ENCODE results near the gene POLR3E.

The POLR3E gene

DNA sequence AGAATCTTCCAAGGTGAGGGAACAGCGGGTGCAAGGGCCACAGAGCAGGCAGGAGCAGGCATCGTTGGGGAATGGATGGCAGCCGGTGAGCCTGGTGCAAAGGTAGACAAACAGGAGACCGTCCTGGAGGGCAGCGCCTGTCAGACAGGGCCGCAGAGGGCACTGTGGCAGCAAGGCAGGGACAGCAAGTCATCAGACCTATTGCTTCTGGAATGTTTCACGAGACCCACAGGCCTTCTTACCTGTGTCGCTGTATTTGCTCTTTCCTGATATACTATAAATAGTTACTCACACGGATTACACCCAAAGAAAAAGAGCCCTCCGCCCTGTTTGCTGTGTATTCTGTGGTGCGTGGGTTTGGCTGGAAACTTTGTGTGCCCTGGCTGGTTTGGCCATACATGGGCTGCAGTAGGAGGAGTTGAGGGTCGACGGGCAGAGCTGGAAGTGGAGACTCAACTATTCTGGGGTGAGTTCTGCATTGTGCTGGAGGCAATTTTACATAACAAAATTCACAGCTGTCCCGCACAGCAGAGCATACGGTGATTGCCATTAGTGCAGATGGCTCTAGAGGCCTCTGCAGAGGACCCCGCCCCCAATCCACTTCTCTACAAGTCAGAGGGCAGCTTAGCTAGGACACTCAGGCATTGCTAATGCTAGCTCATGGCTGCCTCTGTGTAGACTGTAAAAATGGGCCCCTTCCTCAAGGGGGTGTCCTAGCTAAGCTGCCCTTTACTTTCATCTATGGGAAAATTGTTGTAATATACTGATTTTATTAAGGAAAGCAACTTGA, 18.6 kb upstream of the POLR3E start:
- H3K4me1 ChIP-seq (ENCODE audit: control insufficient read depth, insufficient read depth, low read depth, low read length), result peaks cover 4% of the 10 kb centered on the region
- H2BK120ac ChIP-seq (ENCODE audit: low read depth, low read length), result no peak overlapping the region
- no peak overlapping the region for H3K4me3 ChIP-seq (ENCODE audit: insufficient read depth in 1 of 2, low read depth in 1 of 2, low read length in 2 of 2)
- H3K23ac ChIP-seq (ENCODE audit: low read length in 2 of 2), result no peak overlapping the region
- H3K4me2 ChIP-seq (ENCODE audit: low read length, poor library complexity, severe bottlenecking), result no peak overlapping the region
- no peak overlapping the region for H3K27ac ChIP-seq (ENCODE audit: low read length, poor library complexity, severe bottlenecking)
- no peak overlapping the region for H3K9ac ChIP-seq (ENCODE audit: low read length)
- no peak overlapping the region for H2BK5ac ChIP-seq (ENCODE audit: low read depth, low read length, poor library complexity, severe bottlenecking)
- no peaks in the 10 kb centered on the region for H3K27me3 ChIP-seq (ENCODE audit: control insufficient read depth in 1 of 2, insufficient read depth in 1 of 2, low read length in 2 of 2)
- H2AFZ ChIP-seq (ENCODE audit: low read depth, low read length), result no peak overlapping the region
- no peak overlapping the region for H2BK12ac ChIP-seq (ENCODE audit: low read length in 2 of 2)
- H4K8ac ChIP-seq (ENCODE audit: low read length), result no peak overlapping the region
- H3K79me1 ChIP-seq (replicated peaks; ENCODE audit: low read length, poor library complexity, severe bottlenecking), result peaks cover 1% of the 10 kb centered on the region
- H2AK5ac ChIP-seq (ENCODE audit: low read length, severe bottlenecking), result no peak overlapping the region
- H3K4ac ChIP-seq (ENCODE audit: low read depth in 1 of 2, low read length in 2 of 2), result no peak overlapping the region
- no peak overlapping the region for H4K91ac ChIP-seq (ENCODE audit: low read length)
- no peaks in the 10 kb centered on the region for H3K9me3 ChIP-seq (ENCODE audit: control insufficient read depth, low read length)
- no peak for DNase-seq
- peaks cover 47 to 87% of the 10 kb centered on the region in 2 experiments for H3K36me3 ChIP-seq (ENCODE audit: control insufficient read depth in 1 of 2, insufficient read depth in 2 of 2, low read depth in 1 of 2, low read length in 2 of 2)
- WGBS, result 92% methylated on average over 14 of the region's 16 CpGs
- H3K18ac ChIP-seq (ENCODE audit: low read depth in 1 of 2, low read length in 2 of 2), result no peak overlapping the region
- no peak overlapping the region for H2BK15ac ChIP-seq (ENCODE audit: low read depth, poor library complexity, severe bottlenecking)
- no peak overlapping the region for H3K14ac ChIP-seq (ENCODE audit: low read length in 2 of 2)

GRCh38 chr16:22282254-22282892, 14.8 kb upstream of the POLR3E start:
- 88% methylated on average over 4 of the region's 5 CpGs for WGBS
- no peaks in the 10 kb centered on the region for H3K9me3 ChIP-seq (ENCODE audit: control insufficient read depth, low read length)

DNA sequence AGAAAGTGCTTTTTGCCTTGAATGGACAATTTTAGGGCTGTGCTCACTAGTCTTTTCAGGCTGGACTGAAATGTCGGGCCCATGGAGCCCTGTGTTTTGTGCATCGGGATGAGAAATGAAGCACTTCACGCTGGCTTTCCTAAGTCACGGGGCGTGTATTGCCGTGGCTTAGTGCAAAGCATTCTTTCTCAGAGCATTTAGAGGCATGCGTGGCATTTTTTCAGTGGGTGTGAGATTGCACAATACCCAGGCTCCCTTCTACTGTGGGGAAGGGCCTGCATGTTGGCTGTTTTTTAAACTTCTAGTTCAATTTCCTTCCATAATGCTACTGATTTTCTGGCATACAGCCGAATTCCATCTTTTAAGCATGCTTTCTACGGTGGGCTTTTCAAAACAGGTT, 12.6 kb upstream of the POLR3E start:
- Histone ChIP-seq H3K79me1 (replicated peaks; ENCODE audit: low read length, poor library complexity, severe bottlenecking) (no peaks in the 10 kb centered on the region), H3K4me2 (ENCODE audit: low read length, poor library complexity, severe bottlenecking) (no peak overlapping the region), H3K4me3 (ENCODE audit: insufficient read depth in 1 of 2, low read depth in 1 of 2, low read length in 2 of 2) (no peak overlapping the region), H3K36me3 (ENCODE audit: control insufficient read depth in 1 of 2, insufficient read depth in 2 of 2, low read depth in 1 of 2, low read length in 2 of 2) (peaks cover 30 to 66% of the 10 kb centered on the region in 2 experiments), H4K91ac (ENCODE audit: low read length) (no peak overlapping the region), H2AK5ac (ENCODE audit: low read length, severe bottlenecking) (no peak overlapping the region), H3K14ac (ENCODE audit: low read length in 2 of 2) (no peak overlapping the region), H3K27ac (ENCODE audit: low read length, poor library complexity, severe bottlenecking) (no peak overlapping the region), H2AFZ (ENCODE audit: low read depth, low read length) (no peak overlapping the region), H3K18ac (ENCODE audit: low read depth in 1 of 2, low read length in 2 of 2) (no peak overlapping the region), H2BK12ac (ENCODE audit: low read length in 2 of 2) (no peak overlapping the region), H3K9ac (ENCODE audit: low read length) (no peak overlapping the region), H3K4ac (ENCODE audit: low read depth in 1 of 2, low read length in 2 of 2) (no peak overlapping the region), H2BK5ac (ENCODE audit: low read depth, low read length, poor library complexity, severe bottlenecking) (no peak overlapping the region), H2BK120ac (ENCODE audit: low read depth, low read length) (no peak overlapping the region), H3K27me3 (ENCODE audit: control insufficient read depth in 1 of 2, insufficient read depth in 1 of 2, low read length in 2 of 2) (no peaks in the 10 kb centered on the region), H4K8ac (ENCODE audit: low read length) (no peak overlapping the region), H3K23ac (ENCODE audit: low read length in 2 of 2) (no peak overlapping the region), H3K9me3 (ENCODE audit: control insufficient read depth, low read length) (no peaks in the 10 kb centered on the region), H3K4me1 (ENCODE audit: control insufficient read depth, insufficient read depth, low read depth, low read length) (peaks cover 4% of the 10 kb centered on the region), H2BK15ac (ENCODE audit: low read depth, poor library complexity, severe bottlenecking) (no peak overlapping the region)
- peak; percentile 8 for DNase-seq
- WGBS, result 91% methylated on average over 9 of the region's 9 CpGs

More at GRCh38 chr16:22282254-22282892, 14.8 kb upstream of the POLR3E start:
- H3K36me3 ChIP-seq (ENCODE audit: control insufficient read depth in 1 of 2, insufficient read depth in 2 of 2, low read depth in 1 of 2, low read length in 2 of 2), result peaks cover 41 to 84% of the 10 kb centered on the region in 2 experiments
- H3K79me1 ChIP-seq (replicated peaks; ENCODE audit: low read length, poor library complexity, severe bottlenecking), result no peaks in the 10 kb centered on the region
- no peak overlapping the region for H3K18ac ChIP-seq (ENCODE audit: low read depth in 1 of 2, low read length in 2 of 2)
- no peak overlapping the region for H2AFZ ChIP-seq (ENCODE audit: low read depth, low read length)
- no peak overlapping the region for H3K4me3 ChIP-seq (ENCODE audit: insufficient read depth in 1 of 2, low read depth in 1 of 2, low read length in 2 of 2)
- no peak overlapping the region for H3K9ac ChIP-seq (ENCODE audit: low read length)
- no peak overlapping the region for H4K8ac ChIP-seq (ENCODE audit: low read length)
- no peak overlapping the region for H3K23ac ChIP-seq (ENCODE audit: low read length in 2 of 2)
- H3K27ac ChIP-seq (ENCODE audit: low read length, poor library complexity, severe bottlenecking), result no peak overlapping the region
- no peak overlapping the region for H3K4me2 ChIP-seq (ENCODE audit: low read length, poor library complexity, severe bottlenecking)
- no peak overlapping the region for H2BK120ac ChIP-seq (ENCODE audit: low read depth, low read length)
- DNase-seq, result no peak
- no peak overlapping the region for H3K14ac ChIP-seq (ENCODE audit: low read length in 2 of 2)
- H3K4ac ChIP-seq (ENCODE audit: low read depth in 1 of 2, low read length in 2 of 2), result no peak overlapping the region
- H4K91ac ChIP-seq (ENCODE audit: low read length), result no peak overlapping the region
- H2BK5ac ChIP-seq (ENCODE audit: low read depth, low read length, poor library complexity, severe bottlenecking), result no peak overlapping the region
- peaks cover 4% of the 10 kb centered on the region for H3K4me1 ChIP-seq (ENCODE audit: control insufficient read depth, insufficient read depth, low read depth, low read length)
- no peak overlapping the region for H2BK15ac ChIP-seq (ENCODE audit: low read depth, poor library complexity, severe bottlenecking)
- no peak overlapping the region for H2AK5ac ChIP-seq (ENCODE audit: low read length, severe bottlenecking)
- no peak overlapping the region for H2BK12ac ChIP-seq (ENCODE audit: low read length in 2 of 2)
- H3K27me3 ChIP-seq (ENCODE audit: control insufficient read depth in 1 of 2, insufficient read depth in 1 of 2, low read length in 2 of 2), result no peaks in the 10 kb centered on the region

- H3K4me1 ChIP-seq (ENCODE audit: control insufficient read depth, insufficient read depth, low read depth, low read length), result peaks cover 1% of the 10 kb centered on the region
- no peak overlapping the region for H4K91ac ChIP-seq (ENCODE audit: low read length)
- no peak overlapping the region for H2BK15ac ChIP-seq (ENCODE audit: low read depth, poor library complexity, severe bottlenecking)
- H3K79me1 ChIP-seq (replicated peaks; ENCODE audit: low read length, poor library complexity, severe bottlenecking), result no peaks in the 10 kb centered on the region
- no peak for DNase-seq
- 91% methylated on average over 4 of the region's 6 CpGs for WGBS
- no peak overlapping the region for H4K8ac ChIP-seq (ENCODE audit: low read length)
- no peak overlapping the region for H3K4ac ChIP-seq (ENCODE audit: low read depth in 1 of 2, low read length in 2 of 2)
- no peak overlapping the region for H3K9ac ChIP-seq (ENCODE audit: low read length)
- no peak overlapping the region for H3K18ac ChIP-seq (ENCODE audit: low read depth in 1 of 2, low read length in 2 of 2)
- H3K27me3 ChIP-seq (ENCODE audit: control insufficient read depth in 1 of 2, insufficient read depth in 1 of 2, low read length in 2 of 2), result no peaks in the 10 kb centered on the region
- H3K14ac ChIP-seq (ENCODE audit: low read length in 2 of 2), result no peak overlapping the region
- H3K23ac ChIP-seq (ENCODE audit: low read length in 2 of 2), result no peak overlapping the region
- no peak overlapping the region for H2AK5ac ChIP-seq (ENCODE audit: low read length, severe bottlenecking)
- H3K4me2 ChIP-seq (ENCODE audit: low read length, poor library complexity, severe bottlenecking), result no peak overlapping the region
- no peak overlapping the region for H3K27ac ChIP-seq (ENCODE audit: low read length, poor library complexity, severe bottlenecking)
- H2BK12ac ChIP-seq (ENCODE audit: low read length in 2 of 2), result no peak overlapping the region
- H3K9me3 ChIP-seq (ENCODE audit: control insufficient read depth, low read length), result no peaks in the 10 kb centered on the region
- no peak overlapping the region for H2BK5ac ChIP-seq (ENCODE audit: low read depth, low read length, poor library complexity, severe bottlenecking)
- H2BK120ac ChIP-seq (ENCODE audit: low read depth, low read length), result no peak overlapping the region
- H3K4me3 ChIP-seq (ENCODE audit: insufficient read depth in 1 of 2, low read depth in 1 of 2, low read length in 2 of 2), result no peak overlapping the region
- H2AFZ ChIP-seq (ENCODE audit: low read depth, low read length), result no peak overlapping the region
- peaks cover 27 to 62% of the 10 kb centered on the region in 2 experiments for H3K36me3 ChIP-seq (ENCODE audit: control insufficient read depth in 1 of 2, insufficient read depth in 2 of 2, low read depth in 1 of 2, low read length in 2 of 2)
Observed at GRCh38 chr16:22285080-22285479, 12.1 kb upstream of the POLR3E start.
